Measurements from ENCODE around the gene CFAP141. TPM values are rescaled to one million over a fixed set of nuclear protein-coding genes. Genes with fewer than 3 reads are reported as not detected.
A peak's percentile ranks its signal among the peaks of the same experiment; 100 is the strongest.

CFAP141 gene
- total RNA-seq, 1 experiment from 2014 or later = not detected

- no peak for DNase-seq
- Histone ChIP-seq H3K36me3 (replicated peaks; ENCODE audit: control insufficient read depth, insufficient read depth, low read length) (no peaks in the 10 kb centered on the region), H3K4me3 (ENCODE audit: insufficient read depth, low read depth, low read length) (no peak overlapping the region), H3K27me3 (ENCODE audit: control insufficient read depth, insufficient read depth, low read length) (no peaks in the 10 kb centered on the region; the same call in 1 of the 2 replicates)
Measured at GRCh38 chr1:154190550-154190949, 15.6 kb downstream of the CFAP141 start.

- no peak overlapping the region for H3K4me3 ChIP-seq (ENCODE audit: insufficient read depth, low read depth, low read length)
- H3K36me3 ChIP-seq (replicated peaks; ENCODE audit: control insufficient read depth, insufficient read depth, low read length) = no peaks in the 10 kb centered on the region
- DNase-seq = peak; percentile 71
- no peaks in the 10 kb centered on the region; the same call in 1 of the 2 replicates for H3K27me3 ChIP-seq (ENCODE audit: control insufficient read depth, insufficient read depth, low read length)
Measured at GRCh38 chr1:154186852-154187501, 19.2 kb downstream of the CFAP141 start.

- no peaks in the 10 kb centered on the region for H3K36me3 ChIP-seq (replicated peaks; ENCODE audit: control insufficient read depth, insufficient read depth, low read length)
- DNase-seq = peak; percentile 65
- no peaks in the 10 kb centered on the region for H3K27me3 ChIP-seq (ENCODE audit: control insufficient read depth, insufficient read depth, low read length)
- no peak overlapping the region for H3K4me3 ChIP-seq (ENCODE audit: insufficient read depth, low read depth, low read length)
Measured at GRCh38 chr1:154186177-154186576, 20.0 kb downstream of the CFAP141 start.

- H3K27me3 ChIP-seq (ENCODE audit: control insufficient read depth, insufficient read depth, low read length) = no peaks in the 10 kb centered on the region
- peak; percentile 98 for DNase-seq
- H3K36me3 ChIP-seq (replicated peaks; ENCODE audit: control insufficient read depth, insufficient read depth, low read length) = no peaks in the 10 kb centered on the region; the same call in none of the 2 replicates
- peak overlapping the region; percentile 97 for H3K4me3 ChIP-seq (ENCODE audit: insufficient read depth, low read depth, low read length)
Measured at GRCh38 chr1:154183046-154183915, 22.9 kb downstream of the CFAP141 start.

GRCh38 chr1:154182344-154183045, 23.6 kb downstream of the CFAP141 start:
- H3K4me3 ChIP-seq (ENCODE audit: insufficient read depth, low read depth, low read length) = peak overlapping the region; percentile 97
- peak; percentile 71 for DNase-seq
- H3K27me3 ChIP-seq (ENCODE audit: control insufficient read depth, insufficient read depth, low read length) = no peaks in the 10 kb centered on the region
- H3K36me3 ChIP-seq (replicated peaks; ENCODE audit: control insufficient read depth, insufficient read depth, low read length) = no peaks in the 10 kb centered on the region; the same call in none of the 2 replicates

- Histone ChIP-seq H3K27me3 (ENCODE audit: control insufficient read depth, insufficient read depth, low read length) (no peaks in the 10 kb centered on the region), H3K36me3 (replicated peaks; ENCODE audit: control insufficient read depth, insufficient read depth, low read length) (no peaks in the 10 kb centered on the region; the same call in none of the 2 replicates), H3K4me3 (ENCODE audit: insufficient read depth, low read depth, low read length) (peak overlapping the region; percentile 97)
- no peak for DNase-seq
Measured at GRCh38 chr1:154181944-154182343, 24.2 kb downstream of the CFAP141 start.

- Histone ChIP-seq H3K36me3 (replicated peaks; ENCODE audit: control insufficient read depth, insufficient read depth, low read length) (peaks cover 6% of the 10 kb centered on the region), H3K27me3 (ENCODE audit: control insufficient read depth, insufficient read depth, low read length) (no peaks in the 10 kb centered on the region), H3K4me3 (ENCODE audit: insufficient read depth, low read depth, low read length) (no peak overlapping the region)
- DNase-seq = peak; percentile 71
Measured at GRCh38 chr1:154179946-154180687, 26.0 kb downstream of the CFAP141 start.

GRCh38 chr1:154178911-154179811, 27.0 kb downstream of the CFAP141 start:
- DNase-seq = peak; percentile 26
- no peak overlapping the region for H3K4me3 ChIP-seq (ENCODE audit: insufficient read depth, low read depth, low read length)

GRCh38 chr1:154178013-154178412, 28.1 kb downstream of the CFAP141 start:
- no peak for DNase-seq
- Histone ChIP-seq H3K4me3 (ENCODE audit: insufficient read depth, low read depth, low read length) (no peak overlapping the region), H3K27me3 (ENCODE audit: control insufficient read depth, insufficient read depth, low read length) (no peaks in the 10 kb centered on the region), H3K36me3 (replicated peaks; ENCODE audit: control insufficient read depth, insufficient read depth, low read length) (peaks cover 8% of the 10 kb centered on the region)

More at GRCh38 chr1:154178911-154179811, 27.0 kb downstream of the CFAP141 start:
- H3K27me3 ChIP-seq (ENCODE audit: control insufficient read depth, insufficient read depth, low read length) = no peaks in the 10 kb centered on the region
- H3K36me3 ChIP-seq (replicated peaks; ENCODE audit: control insufficient read depth, insufficient read depth, low read length) = peaks cover 6% of the 10 kb centered on the region

GRCh38 chr1:154176337-154176736, 29.8 kb downstream of the CFAP141 start:
- H3K27me3 ChIP-seq (ENCODE audit: control insufficient read depth, insufficient read depth, low read length) = no peaks in the 10 kb centered on the region
- no peak overlapping the region for H3K4me3 ChIP-seq (ENCODE audit: insufficient read depth, low read depth, low read length)
- DNase-seq = no peak
- H3K36me3 ChIP-seq (replicated peaks; ENCODE audit: control insufficient read depth, insufficient read depth, low read length) = peaks cover 22% of the 10 kb centered on the region

- Histone ChIP-seq H3K27me3 (ENCODE audit: control insufficient read depth, insufficient read depth, low read length) (no peaks in the 10 kb centered on the region), H3K4me3 (ENCODE audit: insufficient read depth, low read depth, low read length) (no peak overlapping the region), H3K36me3 (replicated peaks; ENCODE audit: control insufficient read depth, insufficient read depth, low read length) (peaks cover 39% of the 10 kb centered on the region)
- DNase-seq = no peak
Measured at GRCh38 chr1:154174654-154175053, 31.5 kb downstream of the CFAP141 start.

- no peaks in the 10 kb centered on the region for H3K27me3 ChIP-seq (ENCODE audit: control insufficient read depth, insufficient read depth, low read length)
- no peak for DNase-seq
- H3K36me3 ChIP-seq (replicated peaks; ENCODE audit: control insufficient read depth, insufficient read depth, low read length) = peaks cover 55% of the 10 kb centered on the region
- H3K4me3 ChIP-seq (ENCODE audit: insufficient read depth, low read depth, low read length) = no peak overlapping the region
Measured at GRCh38 chr1:154171880-154172279, 34.3 kb downstream of the CFAP141 start.

GRCh38 chr1:154171223-154171583, 34.9 kb downstream of the CFAP141 start:
- DNase-seq = no peak
- H3K36me3 ChIP-seq (replicated peaks; ENCODE audit: control insufficient read depth, insufficient read depth, low read length) = peaks cover 55% of the 10 kb centered on the region

More at GRCh38 chr1:154171223-154171583, 34.9 kb downstream of the CFAP141 start:
- Histone ChIP-seq H3K4me3 (ENCODE audit: insufficient read depth, low read depth, low read length) (no peak overlapping the region), H3K27me3 (ENCODE audit: control insufficient read depth, insufficient read depth, low read length) (no peaks in the 10 kb centered on the region)

All from H7 (cell line).